Measurements from ENCODE around the gene HSD3B2.

The HSD3B2 gene

DNA sequence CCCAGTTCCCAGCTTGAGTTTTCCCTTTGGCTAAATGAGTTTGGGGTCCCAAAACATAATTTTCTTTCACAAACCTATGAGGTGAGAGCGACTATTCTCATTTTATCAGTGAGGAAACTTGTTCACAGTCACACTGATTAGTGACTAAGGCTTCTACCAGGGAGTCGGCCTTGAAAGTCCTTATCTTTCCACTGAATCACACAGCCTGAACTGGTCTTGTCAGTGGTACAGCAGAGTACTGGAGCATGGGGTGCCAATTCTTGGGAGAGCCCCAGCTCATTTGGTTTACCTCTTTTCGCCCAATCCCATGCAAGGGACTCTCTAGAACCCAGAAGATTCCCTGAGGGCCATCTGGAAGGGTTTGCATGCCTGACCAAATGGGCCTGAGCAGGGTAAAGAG, 16.9 kb downstream of the HSD3B2 start:
- DNase-seq (ENCODE audit: extremely low read depth, insufficient read length): no peak
- TF ChIP-seq, protein P1, sequence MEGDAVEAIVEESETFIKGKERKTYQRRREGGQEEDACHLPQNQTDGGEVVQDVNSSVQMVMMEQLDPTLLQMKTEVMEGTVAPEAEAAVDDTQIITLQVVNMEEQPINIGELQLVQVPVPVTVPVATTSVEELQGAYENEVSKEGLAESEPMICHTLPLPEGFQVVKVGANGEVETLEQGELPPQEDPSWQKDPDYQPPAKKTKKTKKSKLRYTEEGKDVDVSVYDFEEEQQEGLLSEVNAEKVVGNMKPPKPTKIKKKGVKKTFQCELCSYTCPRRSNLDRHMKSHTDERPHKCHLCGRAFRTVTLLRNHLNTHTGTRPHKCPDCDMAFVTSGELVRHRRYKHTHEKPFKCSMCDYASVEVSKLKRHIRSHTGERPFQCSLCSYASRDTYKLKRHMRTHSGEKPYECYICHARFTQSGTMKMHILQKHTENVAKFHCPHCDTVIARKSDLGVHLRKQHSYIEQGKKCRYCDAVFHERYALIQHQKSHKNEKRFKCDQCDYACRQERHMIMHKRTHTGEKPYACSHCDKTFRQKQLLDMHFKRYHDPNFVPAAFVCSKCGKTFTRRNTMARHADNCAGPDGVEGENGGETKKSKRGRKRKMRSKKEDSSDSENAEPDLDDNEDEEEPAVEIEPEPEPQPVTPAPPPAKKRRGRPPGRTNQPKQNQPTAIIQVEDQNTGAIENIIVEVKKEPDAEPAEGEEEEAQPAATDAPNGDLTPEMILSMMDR (IDR thresholded peaks at IDR 0.05; ENCODE audit: insufficient read depth, low read length, poor library complexity, severe bottlenecking): no peak
- no peaks in the 10 kb centered on the region; the same call in none of the 2 replicates for H3K27me3 ChIP-seq (replicated peaks; ENCODE audit: control insufficient read depth, insufficient read depth, low read length)
- H3K36me3 ChIP-seq (ENCODE audit: control insufficient read depth, insufficient read depth, low read length): no peaks in the 10 kb centered on the region
- no peak overlapping the region for H3K4me3 ChIP-seq (replicated peaks; ENCODE audit: low read depth, low read length)

DNA sequence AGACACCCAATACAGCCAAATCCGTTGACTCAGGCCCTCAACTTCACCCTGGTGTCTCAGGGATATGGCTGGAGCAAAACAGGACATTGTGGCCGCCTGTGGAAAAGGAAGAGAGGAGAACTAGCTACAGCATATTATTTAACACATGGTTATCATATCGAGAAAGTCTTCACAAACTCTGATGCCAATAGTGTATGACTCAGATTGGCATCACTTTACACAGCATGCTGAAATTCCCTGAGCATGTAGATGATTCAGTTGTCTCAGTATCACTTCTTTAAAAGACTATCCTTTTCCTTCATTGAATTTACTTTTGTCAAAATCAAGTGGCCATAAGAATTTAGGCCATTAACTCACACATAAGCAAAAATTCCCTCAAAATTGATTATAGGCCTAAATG, 20.1 kb downstream of the HSD3B2 start:
- no peaks in the 10 kb centered on the region; the same call in none of the 2 replicates for H3K27me3 ChIP-seq (replicated peaks; ENCODE audit: control insufficient read depth, insufficient read depth, low read length)
- TF ChIP-seq, protein P1 (IDR thresholded peaks at IDR 0.05; ENCODE audit: insufficient read depth, low read length, poor library complexity, severe bottlenecking): no peak
- DNase-seq (ENCODE audit: extremely low read depth, insufficient read length): no peak
- H3K36me3 ChIP-seq (ENCODE audit: control insufficient read depth, insufficient read depth, low read length): no peaks in the 10 kb centered on the region
- H3K4me3 ChIP-seq (replicated peaks; ENCODE audit: low read depth, low read length): no peak overlapping the region

- TF ChIP-seq, protein P1 (IDR thresholded peaks at IDR 0.05; ENCODE audit: insufficient read depth, low read length, poor library complexity, severe bottlenecking): no peak
- DNase-seq (ENCODE audit: extremely low read depth, insufficient read length): no peak
- Histone ChIP-seq H3K4me3 (replicated peaks; ENCODE audit: low read depth, low read length) (no peak overlapping the region), H3K27me3 (replicated peaks; ENCODE audit: control insufficient read depth, insufficient read depth, low read length) (peaks cover 2% of the 10 kb centered on the region), H3K36me3 (ENCODE audit: control insufficient read depth, insufficient read depth, low read length) (no peaks in the 10 kb centered on the region)
These were observed 23.8 kb downstream of the HSD3B2 start for GRCh38 chr1:119438761-119439160.

- H3K27me3 ChIP-seq (replicated peaks; ENCODE audit: control insufficient read depth, insufficient read depth, low read length): peaks cover 2% of the 10 kb centered on the region
- H3K36me3 ChIP-seq (ENCODE audit: control insufficient read depth, insufficient read depth, low read length): no peaks in the 10 kb centered on the region
- no peak overlapping the region for H3K4me3 ChIP-seq (replicated peaks; ENCODE audit: low read depth, low read length)
- DNase-seq (ENCODE audit: extremely low read depth, insufficient read length): no peak
- TF ChIP-seq, protein P1 (IDR thresholded peaks at IDR 0.05; ENCODE audit: insufficient read depth, low read length, poor library complexity, severe bottlenecking): no peak
These were observed 25.9 kb downstream of the HSD3B2 start for GRCh38 chr1:119440721-119441307.

DNA sequence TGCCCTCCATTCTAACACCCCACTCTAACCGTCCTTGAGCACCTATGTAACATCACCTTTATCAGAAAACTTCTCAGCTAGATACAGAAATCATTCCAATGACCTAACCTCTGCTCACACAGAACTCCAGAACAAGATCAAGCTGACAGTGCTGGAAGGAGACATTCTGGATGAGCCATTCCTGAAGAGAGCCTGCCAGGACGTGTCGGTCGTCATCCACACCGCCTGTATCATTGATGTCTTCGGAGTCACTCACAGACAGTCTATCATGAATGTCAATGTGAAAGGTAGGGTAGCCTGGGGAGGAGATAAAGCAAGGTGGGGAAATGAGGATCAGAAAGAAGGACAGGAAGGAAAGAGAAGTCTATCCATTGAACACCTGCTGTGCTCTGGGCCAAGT, 27.8 kb downstream of the HSD3B2 start:
- H3K4me3 ChIP-seq (replicated peaks; ENCODE audit: low read depth, low read length): no peak overlapping the region
- DNase-seq (ENCODE audit: extremely low read depth, insufficient read length): no peak
- H3K27me3 ChIP-seq (replicated peaks; ENCODE audit: control insufficient read depth, insufficient read depth, low read length): peaks cover 2% of the 10 kb centered on the region
- no peaks in the 10 kb centered on the region for H3K36me3 ChIP-seq (ENCODE audit: control insufficient read depth, insufficient read depth, low read length)
- TF ChIP-seq, protein P1 (IDR thresholded peaks at IDR 0.05; ENCODE audit: insufficient read depth, low read length, poor library complexity, severe bottlenecking): no peak

DNA sequence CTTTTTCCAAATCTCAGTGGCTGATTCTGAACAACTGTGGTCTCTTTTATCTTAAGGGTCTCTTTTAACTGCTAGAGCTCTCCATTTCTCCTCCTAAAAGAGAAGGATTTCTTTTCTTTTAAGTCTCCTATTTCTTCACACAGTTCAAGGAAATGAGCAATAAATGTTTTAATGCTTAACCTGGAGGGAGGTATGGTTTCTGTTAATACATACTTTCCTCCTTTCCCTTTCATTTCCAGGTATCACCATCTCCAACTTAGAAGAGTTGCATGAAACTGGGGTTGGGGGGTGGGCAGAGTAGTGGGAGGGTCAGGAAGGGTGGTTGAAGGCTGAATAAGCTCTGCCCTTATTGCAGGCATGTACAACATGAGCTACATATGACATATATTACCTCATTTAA, 31.4 kb downstream of the HSD3B2 start:
- H3K4me3 ChIP-seq (replicated peaks; ENCODE audit: low read depth, low read length): no peak overlapping the region
- H3K27me3 ChIP-seq (replicated peaks; ENCODE audit: control insufficient read depth, insufficient read depth, low read length): peaks cover 2% of the 10 kb centered on the region
- TF ChIP-seq, protein P1 (IDR thresholded peaks at IDR 0.05; ENCODE audit: insufficient read depth, low read length, poor library complexity, severe bottlenecking): no peak
- no peak for DNase-seq (ENCODE audit: extremely low read depth, insufficient read length)
- H3K36me3 ChIP-seq (ENCODE audit: control insufficient read depth, insufficient read depth, low read length): no peaks in the 10 kb centered on the region

Measured in GM06990 (cell line).